ENCODE data around the gene PCYT1A. TPM values are rescaled to one million over a fixed set of nuclear protein-coding genes. Genes with fewer than 3 reads are reported as not detected.

Gene PCYT1A
- total and polyA plus RNA-seq, 10 of the 15 experiments (the other 5 are each of a cell fraction or from before 2014, with no cell fraction given): 10.8 to 64.3 (median 48.6) TPM

- no peak overlapping the region for H3K4me3 ChIP-seq
- H3K79me2 ChIP-seq (ENCODE audit: control insufficient read depth, insufficient read depth, low read length): no peaks in the 10 kb centered on the region; the same call in 1 of the 2 replicates
- ChIA-PET SMC1A (ENCODE audit: uncharacterized antibody, unreplicated experiment) (interaction anchor here (0.8 to 6.9 kb wide), 9 partner anchors 12 to 144 kb away, joined by 3 to 155 read pairs (median 39); no protein-coding TSS in a partner anchor), CTCF (interaction anchor here (0.8 to 4.8 kb wide), 9 partner anchors 13 to 154 kb away, joined by 3 to 64 read pairs (median 4); no protein-coding TSS in a partner anchor), RAD21 (ENCODE audit: unreplicated experiment) (interaction anchor here (0.9 to 6.2 kb wide), 15 partner anchors 9 to 274 kb away, joined by 3 to 91 read pairs (median 5); no protein-coding TSS in a partner anchor), POLR2A (interaction anchor here (0.7 to 5.5 kb wide), 11 partner anchors 11 to 253 kb away, joined by 3 to 61 read pairs (median 21); no protein-coding TSS in a partner anchor)
- TF ChIP-seq EED (IDR thresholded peaks at IDR 0.05; ENCODE audit: low read depth): no peak
- TF ChIP-seq BACH1 (IDR thresholded peaks at IDR 0.05; ENCODE audit: borderline replicate concordance): no peak
- 0 out of 2 replicates have a peak, but pooled peaks have one; percentile 16 for TF ChIP-seq MTA3 (IDR thresholded peaks at IDR 0.05; ENCODE audit: borderline replicate concordance, low read length)
- 0 out of 2 replicates have a peak, but pooled peaks have one; percentile 20 for TF ChIP-seq POLR2A (IDR thresholded peaks at IDR 0.05; ENCODE audit: low read depth, low read length)
- TF ChIP-seq BCL11A (IDR thresholded peaks at IDR 0.05; ENCODE audit: low read depth, low read length): no peak
- no peak for TF ChIP-seq RAD21 (IDR thresholded peaks at IDR 0.05; ENCODE audit: insufficient read depth, low read depth, low read length)
- TF ChIP-seq ZNF217 (IDR thresholded peaks at IDR 0.05): no peak
- TF ChIP-seq CHD4 (IDR thresholded peaks at IDR 0.05): peak; percentile 31; the same call in 1 of the 2 replicates
- H2AFZ ChIP-seq (ENCODE audit: control insufficient read depth, low read depth, low read length): no peak overlapping the region
- no peak for ATAC-seq
- peak overlapping the region; percentile 69 for H3K9ac ChIP-seq (ENCODE audit: control insufficient read depth, insufficient read depth, low read length)
- H3K27ac ChIP-seq (ENCODE audit: control insufficient read depth, insufficient read depth): peak overlapping the region; percentile 93
- in situ Hi-C loops (cut with MboI) (no loop called here), intact Hi-C loops (cut with micrococcal nuclease; ENCODE audit: unreplicated experiment) (no loop called here)
- no peaks in the 10 kb centered on the region for H3K9me3 ChIP-seq (replicated peaks; ENCODE audit: control insufficient read depth, insufficient read depth, low read length)
- no peaks in the 10 kb centered on the region for H4K20me1 ChIP-seq (ENCODE audit: control insufficient read depth, insufficient read depth)
- no peaks in the 10 kb centered on the region for H3K36me3 ChIP-seq (ENCODE audit: control insufficient read depth in 2 of 2, insufficient read depth in 2 of 2, low read length in 1 of 2)
- no TSS peak for BruUV-seq (replicated peaks)
- H3K27me3 ChIP-seq (replicated peaks in 1 of 2; ENCODE audit: control insufficient read depth in 2 of 2, insufficient read depth in 2 of 2, low read length in 1 of 2): no peaks in the 10 kb centered on the region
- FAIRE-seq: no peak
- no peak for DNase-seq (ENCODE audit: low read depth, low spot score)
- 4% methylated on average over 10 of the region's 10 CpGs for WGBS (ENCODE audit: insufficient coverage, insufficient replicate concordance, low lambda C conversion rate, missing lambda C conversion rate)
- peak overlapping the region; percentile 31 for H3K4me2 ChIP-seq (ENCODE audit: control insufficient read depth, insufficient read depth)
- H3K4me1 ChIP-seq (ENCODE audit: control insufficient read depth, insufficient read depth, low read length): peaks cover 67% of the 10 kb centered on the region
Observed at GRCh38 chr3:196181127-196181546, 106.4 kb downstream of the PCYT1A start.

Data from GM12878 (cell line).